Stimulated activated CD4-positive, alpha-beta T cell treated with anti-CD3 and anti-CD28 coated beads, TNF-alpha, amount 100 ng/mL, for 24 hours (primary cell): ENCODE measurements around the gene SIRPA.

Experiments used
- DNase-seq, 3 experiments: peaks; one replicate each; pipeline ENCODE4 v3.0.0-alpha.2; 2020; ENCODE audit warnings: low read depth in 3 of 3

Gene SIRPA

GRCh38 chr20:1887756-1888155 lies 7.5 kb upstream of the SIRPA start:
- no peak for DNase-seq

GRCh38 chr20:1888796-1889463 lies 6.3 kb upstream of the SIRPA start:
- DNase-seq = no peak

GRCh38 chr20:1890469-1891262 lies 4.5 kb upstream of the SIRPA start:
- no peak for DNase-seq

GRCh38 chr20:1891263-1892118 lies 3.7 kb upstream of the SIRPA start:
- DNase-seq = no peak

- no peak for DNase-seq
These were observed 3.2 kb upstream of the SIRPA start for GRCh38 chr20:1892119-1892385.

GRCh38 chr20:1893721-1894470 lies 1.3 kb upstream of the SIRPA start:
- DNase-seq = no peak

- peak in 1 of 3 experiments; percentile 14 for DNase-seq
These were observed 696 bp upstream of the SIRPA start for GRCh38 chr20:1894471-1894950.

GRCh38 chr20:1895674-1896483 lies 672 bp downstream of the SIRPA start:
- no peak for DNase-seq

GRCh38 chr20:1896484-1897258 lies 1.5 kb downstream of the SIRPA start:
- DNase-seq = no peak

GRCh38 chr20:1897541-1897940 lies 2.3 kb downstream of the SIRPA start:
- DNase-seq = no peak

GRCh38 chr20:1897965-1898464 lies 2.8 kb downstream of the SIRPA start:
- no peak for DNase-seq

GRCh38 chr20:1898482-1899240 lies 3.5 kb downstream of the SIRPA start:
- DNase-seq = no peak

GRCh38 chr20:1899241-1899525 lies 4.0 kb downstream of the SIRPA start:
- no peak for DNase-seq

GRCh38 chr20:1900321-1900801 lies 5.2 kb downstream of the SIRPA start:
- DNase-seq = no peak

- DNase-seq = no peak
These were observed 6.5 kb downstream of the SIRPA start for GRCh38 chr20:1901704-1902103.

- no peak for DNase-seq
These were observed 7.0 kb downstream of the SIRPA start for GRCh38 chr20:1902188-1902587.

GRCh38 chr20:1904135-1904534 lies 8.9 kb downstream of the SIRPA start:
- DNase-seq = no peak

- DNase-seq = no peak
These were observed 9.8 kb downstream of the SIRPA start for GRCh38 chr20:1905009-1905408.

- DNase-seq = no peak
These were observed 10.5 kb downstream of the SIRPA start for GRCh38 chr20:1905693-1906092.
